ENCODE measurements around the gene ALKBH2.

The ALKBH2 gene

DNA sequence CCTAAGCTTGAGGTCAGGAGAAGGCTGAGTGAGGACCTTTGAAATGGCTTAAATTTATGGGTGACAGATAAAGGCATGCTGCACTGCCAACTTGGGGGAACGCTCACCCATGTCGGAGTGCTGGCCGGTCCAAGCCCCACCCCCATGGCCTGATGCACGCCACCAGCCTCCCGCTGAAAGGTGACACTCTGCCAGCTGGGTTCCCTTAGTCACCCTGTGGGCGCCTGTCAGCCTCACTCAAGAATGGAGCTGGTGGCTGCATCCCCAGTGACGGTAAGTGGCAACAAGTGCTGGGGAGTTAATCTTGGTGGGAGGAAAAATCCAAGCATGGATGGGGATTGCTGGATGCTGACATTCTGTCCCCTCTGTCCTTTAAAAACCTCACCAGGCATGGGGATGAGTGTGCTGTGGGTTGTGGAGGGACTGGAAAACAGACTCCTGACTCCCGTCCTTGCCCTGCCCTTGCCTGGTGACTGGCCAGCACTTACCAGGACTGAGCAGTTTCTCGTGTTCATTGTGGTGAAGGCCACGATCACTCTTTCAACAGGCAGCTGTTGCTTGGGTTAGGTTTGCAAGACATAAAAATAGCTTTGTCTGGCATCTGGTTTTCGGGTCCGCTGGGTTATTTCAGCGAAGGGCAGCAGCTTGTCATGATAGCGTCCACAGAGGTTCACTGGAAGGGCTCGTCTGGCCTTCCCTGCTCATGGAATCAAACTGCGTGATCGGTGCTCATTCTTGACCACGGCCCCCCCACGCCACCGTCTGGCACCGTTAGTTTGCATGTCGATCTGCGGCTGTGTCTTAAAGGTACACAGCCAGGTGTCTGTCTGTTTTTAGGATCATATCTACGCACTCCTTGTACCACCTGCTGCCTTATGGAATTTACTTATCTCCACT lies 38.1 kb upstream of the ALKBH2 start:
- Histone ChIP-seq H3K27ac (replicated peaks) (no peak overlapping the region), H3K4me3 (replicated peaks; ENCODE audit: insufficient read depth, low read length) (no peak overlapping the region), H3K27me3 (ENCODE audit: insufficient read depth, poor library complexity, severe bottlenecking) (no peaks in the 10 kb centered on the region)
- no peak for DNase-seq (ENCODE audit: low read depth in 1 of 2, low spot score in 1 of 2)
- TF ChIP-seq, protein P1, sequence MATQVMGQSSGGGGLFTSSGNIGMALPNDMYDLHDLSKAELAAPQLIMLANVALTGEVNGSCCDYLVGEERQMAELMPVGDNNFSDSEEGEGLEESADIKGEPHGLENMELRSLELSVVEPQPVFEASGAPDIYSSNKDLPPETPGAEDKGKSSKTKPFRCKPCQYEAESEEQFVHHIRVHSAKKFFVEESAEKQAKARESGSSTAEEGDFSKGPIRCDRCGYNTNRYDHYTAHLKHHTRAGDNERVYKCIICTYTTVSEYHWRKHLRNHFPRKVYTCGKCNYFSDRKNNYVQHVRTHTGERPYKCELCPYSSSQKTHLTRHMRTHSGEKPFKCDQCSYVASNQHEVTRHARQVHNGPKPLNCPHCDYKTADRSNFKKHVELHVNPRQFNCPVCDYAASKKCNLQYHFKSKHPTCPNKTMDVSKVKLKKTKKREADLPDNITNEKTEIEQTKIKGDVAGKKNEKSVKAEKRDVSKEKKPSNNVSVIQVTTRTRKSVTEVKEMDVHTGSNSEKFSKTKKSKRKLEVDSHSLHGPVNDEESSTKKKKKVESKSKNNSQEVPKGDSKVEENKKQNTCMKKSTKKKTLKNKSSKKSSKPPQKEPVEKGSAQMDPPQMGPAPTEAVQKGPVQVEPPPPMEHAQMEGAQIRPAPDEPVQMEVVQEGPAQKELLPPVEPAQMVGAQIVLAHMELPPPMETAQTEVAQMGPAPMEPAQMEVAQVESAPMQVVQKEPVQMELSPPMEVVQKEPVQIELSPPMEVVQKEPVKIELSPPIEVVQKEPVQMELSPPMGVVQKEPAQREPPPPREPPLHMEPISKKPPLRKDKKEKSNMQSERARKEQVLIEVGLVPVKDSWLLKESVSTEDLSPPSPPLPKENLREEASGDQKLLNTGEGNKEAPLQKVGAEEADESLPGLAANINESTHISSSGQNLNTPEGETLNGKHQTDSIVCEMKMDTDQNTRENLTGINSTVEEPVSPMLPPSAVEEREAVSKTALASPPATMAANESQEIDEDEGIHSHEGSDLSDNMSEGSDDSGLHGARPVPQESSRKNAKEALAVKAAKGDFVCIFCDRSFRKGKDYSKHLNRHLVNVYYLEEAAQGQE (IDR thresholded peaks at IDR 0.05; ENCODE audit: insufficient replicate concordance, low read depth), result no peak
- no peak for TF ChIP-seq SPI1 (IDR thresholded peaks at IDR 0.05; ENCODE audit: borderline replicate concordance, low read depth)
- TF ChIP-seq POLR2AphosphoS5 (IDR thresholded peaks at IDR 0.05; ENCODE audit: low read depth), result no peak
- TF ChIP-seq, protein P2, sequence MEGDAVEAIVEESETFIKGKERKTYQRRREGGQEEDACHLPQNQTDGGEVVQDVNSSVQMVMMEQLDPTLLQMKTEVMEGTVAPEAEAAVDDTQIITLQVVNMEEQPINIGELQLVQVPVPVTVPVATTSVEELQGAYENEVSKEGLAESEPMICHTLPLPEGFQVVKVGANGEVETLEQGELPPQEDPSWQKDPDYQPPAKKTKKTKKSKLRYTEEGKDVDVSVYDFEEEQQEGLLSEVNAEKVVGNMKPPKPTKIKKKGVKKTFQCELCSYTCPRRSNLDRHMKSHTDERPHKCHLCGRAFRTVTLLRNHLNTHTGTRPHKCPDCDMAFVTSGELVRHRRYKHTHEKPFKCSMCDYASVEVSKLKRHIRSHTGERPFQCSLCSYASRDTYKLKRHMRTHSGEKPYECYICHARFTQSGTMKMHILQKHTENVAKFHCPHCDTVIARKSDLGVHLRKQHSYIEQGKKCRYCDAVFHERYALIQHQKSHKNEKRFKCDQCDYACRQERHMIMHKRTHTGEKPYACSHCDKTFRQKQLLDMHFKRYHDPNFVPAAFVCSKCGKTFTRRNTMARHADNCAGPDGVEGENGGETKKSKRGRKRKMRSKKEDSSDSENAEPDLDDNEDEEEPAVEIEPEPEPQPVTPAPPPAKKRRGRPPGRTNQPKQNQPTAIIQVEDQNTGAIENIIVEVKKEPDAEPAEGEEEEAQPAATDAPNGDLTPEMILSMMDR (IDR thresholded peaks at IDR 0.05; ENCODE audit: insufficient read depth, low read length), result no peak
- no peak for TF ChIP-seq GABPA (IDR thresholded peaks at IDR 0.05; ENCODE audit: low read depth)

DNA sequence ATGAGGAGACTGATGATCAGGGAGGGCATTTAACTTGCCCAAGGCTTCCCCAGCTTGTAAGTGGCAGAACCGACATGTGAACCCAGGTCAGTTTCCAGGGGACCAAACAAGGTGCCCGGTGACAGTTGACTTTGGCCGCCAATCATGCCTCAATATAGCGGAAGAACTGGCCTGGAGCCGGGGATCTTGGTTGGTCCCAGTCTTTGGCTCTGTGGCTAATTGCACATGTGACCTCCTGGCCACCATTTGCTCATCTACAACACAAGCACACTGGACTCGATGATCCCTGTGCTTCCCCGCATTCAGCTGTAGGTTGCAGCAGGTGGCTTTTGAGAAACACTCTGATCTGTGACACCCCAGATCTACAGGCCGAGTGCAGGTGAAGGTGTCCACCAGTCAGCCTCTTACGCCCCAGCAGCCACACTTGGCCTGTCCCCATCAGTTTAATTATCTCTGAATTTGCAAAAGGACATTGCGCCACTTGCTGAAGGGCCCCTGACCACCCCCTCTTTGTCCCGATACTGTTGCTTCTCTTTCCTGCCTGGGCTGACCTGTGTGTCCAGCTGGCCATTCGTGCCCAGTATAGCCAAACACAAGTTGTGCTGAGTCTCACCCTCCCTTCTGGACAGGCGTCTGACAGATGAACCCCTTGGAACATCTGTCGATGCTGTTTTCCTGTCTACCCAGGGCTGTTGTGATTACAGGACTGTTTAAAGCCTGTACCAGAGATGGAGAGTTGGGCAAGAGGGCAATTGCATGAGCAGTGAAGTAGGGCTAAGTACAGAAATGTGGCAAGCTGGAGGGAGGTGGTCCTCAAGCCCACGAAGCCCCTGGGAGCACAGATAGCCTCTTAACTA lies 37.3 kb upstream of the ALKBH2 start:
- TF ChIP-seq, protein P1 (IDR thresholded peaks at IDR 0.05; ENCODE audit: insufficient replicate concordance, low read depth), result no peak
- TF ChIP-seq, protein P2 (IDR thresholded peaks at IDR 0.05; ENCODE audit: insufficient read depth, low read length), result no peak
- TF ChIP-seq POLR2AphosphoS5 (IDR thresholded peaks at IDR 0.05; ENCODE audit: low read depth) (no peak), SPI1 (IDR thresholded peaks at IDR 0.05; ENCODE audit: borderline replicate concordance, low read depth) (no peak)
- no peaks in the 10 kb centered on the region for H3K27me3 ChIP-seq (ENCODE audit: insufficient read depth, poor library complexity, severe bottlenecking)
- no peak overlapping the region for H3K4me3 ChIP-seq (replicated peaks; ENCODE audit: insufficient read depth, low read length)
- no peak for DNase-seq (ENCODE audit: low read depth in 1 of 2, low spot score in 1 of 2)
- no peak overlapping the region for H3K27ac ChIP-seq (replicated peaks)

DNA sequence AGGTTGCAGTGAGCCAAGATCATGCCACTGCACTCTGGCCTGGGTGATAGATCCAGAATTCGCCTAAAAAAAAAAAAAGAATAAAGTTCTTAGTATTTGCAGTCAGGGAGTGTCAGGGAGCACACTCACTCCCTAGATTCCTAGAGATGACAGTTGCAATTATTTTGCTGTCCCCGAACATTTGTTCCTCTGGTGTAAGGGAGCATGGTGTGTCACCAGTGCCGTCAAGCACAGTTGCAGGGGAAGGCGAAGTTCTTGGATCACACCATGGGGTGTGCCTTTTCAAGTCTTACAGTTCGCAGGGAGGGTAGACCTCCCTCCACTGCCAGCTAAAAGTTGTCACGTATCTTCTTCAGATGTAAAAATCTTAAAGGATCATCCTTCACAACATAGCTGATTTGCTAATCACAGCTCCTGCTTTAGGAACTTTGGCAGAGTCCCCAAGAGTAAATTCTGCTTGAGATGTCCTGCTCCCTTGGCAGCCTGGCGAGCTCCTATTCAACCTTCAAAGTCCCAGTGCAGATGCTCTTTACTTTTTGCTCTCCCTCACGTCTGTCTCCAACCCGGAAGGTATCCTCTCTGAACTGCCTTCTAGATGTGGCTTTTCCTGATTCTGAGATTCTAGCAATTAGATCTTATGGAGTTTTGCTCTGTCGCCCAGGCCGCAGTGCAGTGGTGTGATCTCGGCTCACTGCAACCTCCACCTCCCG lies 34.4 kb upstream of the ALKBH2 start:
- Histone ChIP-seq H3K4me3 (replicated peaks; ENCODE audit: insufficient read depth, low read length) (no peak overlapping the region), H3K27ac (replicated peaks) (no peak overlapping the region), H3K27me3 (ENCODE audit: insufficient read depth, poor library complexity, severe bottlenecking) (no peaks in the 10 kb centered on the region)
- TF ChIP-seq GABPA (IDR thresholded peaks at IDR 0.05; ENCODE audit: low read depth) (no peak), SPI1 (IDR thresholded peaks at IDR 0.05; ENCODE audit: borderline replicate concordance, low read depth) (no peak), POLR2AphosphoS5 (IDR thresholded peaks at IDR 0.05; ENCODE audit: low read depth) (no peak)
- TF ChIP-seq, protein P1 (IDR thresholded peaks at IDR 0.05; ENCODE audit: insufficient replicate concordance, low read depth), result no peak
- TF ChIP-seq, protein P2 (IDR thresholded peaks at IDR 0.05; ENCODE audit: insufficient read depth, low read length), result no peak
- DNase-seq (ENCODE audit: low read depth in 1 of 2, low spot score in 1 of 2), result no peak

Data from HL-60 (cell line).